ENCODE results near the gene OXER1. TPM values are rescaled to one million over a fixed set of nuclear protein-coding genes. Genes with fewer than 3 reads are reported as not detected.

Gene OXER1
- total RNA-seq, 2 donors from 2014 or later: 4.7 to 6.9 TPM

DNA sequence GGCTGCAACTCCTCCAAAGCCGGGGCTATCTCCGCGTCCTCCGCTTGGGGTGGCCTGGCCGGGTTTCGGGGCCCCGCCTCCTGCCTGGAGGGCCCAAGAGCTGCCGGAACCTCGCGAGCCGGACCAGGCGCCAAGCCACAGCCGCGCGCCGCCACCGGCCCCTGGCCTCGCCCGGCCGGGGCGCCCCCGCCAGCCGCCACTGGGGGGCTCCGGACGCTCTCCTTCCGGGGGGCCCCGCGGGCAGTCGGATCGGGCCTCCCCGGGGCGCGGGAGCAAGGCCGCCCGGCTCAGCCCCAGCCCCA, 45.8 kb upstream of the OXER1 start:
- no peaks in the 10 kb centered on the region for H3K36me3 ChIP-seq (replicated peaks in 1 of 2; ENCODE audit: insufficient read depth in 1 of 2, low read depth in 2 of 2)

DNA sequence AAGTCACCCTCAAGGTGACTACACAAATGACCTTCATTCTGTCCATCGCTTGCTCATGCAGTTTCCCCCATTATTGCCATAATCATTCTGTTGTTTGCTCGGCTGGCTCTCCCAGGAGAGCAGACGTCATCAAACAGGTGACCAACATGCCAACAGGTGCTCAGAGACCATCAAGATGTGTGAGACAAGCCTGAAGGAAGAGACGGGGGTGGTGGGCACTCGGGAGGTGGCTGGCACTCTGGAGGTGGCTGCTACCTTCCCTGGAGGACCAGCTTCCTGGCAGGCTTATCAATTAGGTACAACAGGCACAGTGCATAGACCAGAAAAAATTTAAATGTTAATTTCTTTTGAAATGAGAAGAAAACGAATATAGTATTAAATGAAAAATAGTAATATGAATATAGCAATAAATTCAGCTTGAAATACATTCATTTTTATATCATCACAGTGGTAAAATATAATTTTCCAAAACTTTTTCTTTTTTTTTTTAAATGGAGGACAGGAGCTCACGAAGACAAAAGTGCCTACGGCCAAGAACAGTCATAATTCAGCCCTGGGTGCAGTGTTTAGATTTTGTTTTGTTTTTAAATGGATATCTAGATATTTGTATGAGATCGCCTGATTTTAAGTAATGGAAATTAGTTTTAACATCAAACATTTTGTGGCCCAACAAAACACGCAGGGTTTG, 45.3 kb upstream of the OXER1 start:
- WGBS, 2 donors: 12 to 13% methylated on average over 10 of the region's 10 CpGs
- intact Hi-C loops (cut with DNase I): no loop called here

More for the DNA sequence above, 45.8 kb upstream of the OXER1 start:
- DNase-seq: peak; percentile 85 to 88 (median 86)
- H3K4me1 ChIP-seq: peaks cover 23% of the 10 kb centered on the region
- no peaks in the 10 kb centered on the region for H3K27me3 ChIP-seq
- TF ChIP-seq POLR2A (IDR thresholded peaks at IDR 0.05): no peak
- TF ChIP-seq, protein P1, sequence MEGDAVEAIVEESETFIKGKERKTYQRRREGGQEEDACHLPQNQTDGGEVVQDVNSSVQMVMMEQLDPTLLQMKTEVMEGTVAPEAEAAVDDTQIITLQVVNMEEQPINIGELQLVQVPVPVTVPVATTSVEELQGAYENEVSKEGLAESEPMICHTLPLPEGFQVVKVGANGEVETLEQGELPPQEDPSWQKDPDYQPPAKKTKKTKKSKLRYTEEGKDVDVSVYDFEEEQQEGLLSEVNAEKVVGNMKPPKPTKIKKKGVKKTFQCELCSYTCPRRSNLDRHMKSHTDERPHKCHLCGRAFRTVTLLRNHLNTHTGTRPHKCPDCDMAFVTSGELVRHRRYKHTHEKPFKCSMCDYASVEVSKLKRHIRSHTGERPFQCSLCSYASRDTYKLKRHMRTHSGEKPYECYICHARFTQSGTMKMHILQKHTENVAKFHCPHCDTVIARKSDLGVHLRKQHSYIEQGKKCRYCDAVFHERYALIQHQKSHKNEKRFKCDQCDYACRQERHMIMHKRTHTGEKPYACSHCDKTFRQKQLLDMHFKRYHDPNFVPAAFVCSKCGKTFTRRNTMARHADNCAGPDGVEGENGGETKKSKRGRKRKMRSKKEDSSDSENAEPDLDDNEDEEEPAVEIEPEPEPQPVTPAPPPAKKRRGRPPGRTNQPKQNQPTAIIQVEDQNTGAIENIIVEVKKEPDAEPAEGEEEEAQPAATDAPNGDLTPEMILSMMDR (IDR thresholded peaks at IDR 0.05): peak in 4 of 7 experiments; percentile 8 to 52 (median 40)
- peak overlapping the region in 1 of 2 donors; percentile 13 for H3K4me3 ChIP-seq
- H3K9me3 ChIP-seq: no peaks in the 10 kb centered on the region
- 0% methylated on average over 4 to 16 of the region's 35 CpGs for WGBS, 2 donors
- intact Hi-C loops (cut with DNase I): no loop called here
- peak; percentile 76 for ATAC-seq
- peak overlapping the region; percentile 96 to 99 (median 98) for H3K27ac ChIP-seq

DNA sequence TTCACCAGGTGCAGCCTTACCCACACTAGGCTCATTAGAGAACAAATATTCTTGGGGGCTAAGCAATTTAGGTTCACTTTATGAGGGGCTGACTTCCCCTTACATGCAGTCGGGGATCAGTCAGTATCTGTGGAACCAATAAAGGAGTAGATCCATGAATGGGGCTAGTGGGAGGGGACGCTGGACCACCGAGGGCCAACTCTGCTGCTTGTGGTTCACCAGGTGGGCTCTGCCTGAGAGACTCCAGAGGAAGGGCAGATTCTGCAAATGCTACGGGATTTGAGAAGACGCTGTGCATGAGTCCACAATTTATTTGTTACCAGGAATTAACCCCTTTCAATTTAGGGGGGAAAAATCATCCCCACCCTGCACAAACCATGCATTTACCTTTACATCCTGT, 44.4 kb upstream of the OXER1 start:
- WGBS, 2 donors: 86 to 94% methylated on average over 5 of the region's 5 CpGs
- Histone ChIP-seq H3K4me1 (peaks cover 23% of the 10 kb centered on the region), H3K36me3 (replicated peaks in 1 of 2; ENCODE audit: insufficient read depth in 1 of 2, low read depth in 2 of 2) (no peaks in the 10 kb centered on the region), H3K9me3 (no peaks in the 10 kb centered on the region), H3K4me3 (no peak overlapping the region), H3K27ac (peak overlapping the region in 3 of 4 donors; percentile 98 to 99 (median 98)), H3K27me3 (no peaks in the 10 kb centered on the region)
- no peak for DNase-seq
- ATAC-seq: no peak
- intact Hi-C loops (cut with DNase I): no loop called here
- TF ChIP-seq POLR2A (IDR thresholded peaks at IDR 0.05): no peak
- TF ChIP-seq, protein P1 (IDR thresholded peaks at IDR 0.05): no peak

More for the DNA sequence above, 45.3 kb upstream of the OXER1 start:
- TF ChIP-seq POLR2A (IDR thresholded peaks at IDR 0.05): peak in 2 of 3 donors; percentile 26 to 36
- TF ChIP-seq, protein P1 (IDR thresholded peaks at IDR 0.05): peak in 1 of 7 experiments; percentile 36
- peak; percentile 50 to 82 (median 68) for DNase-seq
- peak; percentile 8 for ATAC-seq
- Histone ChIP-seq H3K36me3 (replicated peaks in 1 of 2; ENCODE audit: insufficient read depth in 1 of 2, low read depth in 2 of 2) (no peaks in the 10 kb centered on the region), H3K4me3 (peak overlapping the region in 1 of 2 donors; percentile 13), H3K4me1 (peaks cover 23% of the 10 kb centered on the region), H3K27ac (peak overlapping the region; percentile 96 to 99 (median 98)), H3K9me3 (no peaks in the 10 kb centered on the region), H3K27me3 (no peaks in the 10 kb centered on the region)

DNA sequence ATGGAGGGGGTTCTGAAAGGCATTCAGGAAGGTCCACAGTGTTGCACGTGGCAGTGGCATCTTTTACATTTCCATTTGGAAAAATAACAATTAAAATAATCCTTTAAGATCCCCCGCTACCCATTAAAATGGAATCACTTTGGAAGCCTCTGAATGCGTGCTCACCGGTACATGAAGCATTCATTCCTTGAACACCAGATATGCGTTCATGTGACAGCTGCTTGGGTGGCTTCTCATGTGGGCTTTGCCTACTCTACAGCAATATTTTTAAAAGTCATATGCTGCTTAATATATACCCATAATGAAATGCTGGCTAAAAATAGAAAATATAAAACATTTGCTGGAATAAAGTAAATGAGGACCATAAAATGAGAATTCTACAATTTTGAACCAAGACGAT, 42.9 kb upstream of the OXER1 start:
- DNase-seq (no peak), ATAC-seq (no peak)
- intact Hi-C loops (cut with DNase I): no loop called here
- H3K9me3 ChIP-seq: no peaks in the 10 kb centered on the region
- peaks cover 23% of the 10 kb centered on the region for H3K4me1 ChIP-seq
- no peak overlapping the region for H3K27ac ChIP-seq
- H3K4me3 ChIP-seq: no peak overlapping the region
- 87 to 91% methylated on average over 6 of the region's 6 CpGs for WGBS, 2 donors
- TF ChIP-seq POLR2A (IDR thresholded peaks at IDR 0.05): no peak
- TF ChIP-seq, protein P1 (IDR thresholded peaks at IDR 0.05): no peak
- H3K36me3 ChIP-seq (replicated peaks in 1 of 2; ENCODE audit: insufficient read depth in 1 of 2, low read depth in 2 of 2): no peaks in the 10 kb centered on the region
- no peaks in the 10 kb centered on the region for H3K27me3 ChIP-seq

DNA sequence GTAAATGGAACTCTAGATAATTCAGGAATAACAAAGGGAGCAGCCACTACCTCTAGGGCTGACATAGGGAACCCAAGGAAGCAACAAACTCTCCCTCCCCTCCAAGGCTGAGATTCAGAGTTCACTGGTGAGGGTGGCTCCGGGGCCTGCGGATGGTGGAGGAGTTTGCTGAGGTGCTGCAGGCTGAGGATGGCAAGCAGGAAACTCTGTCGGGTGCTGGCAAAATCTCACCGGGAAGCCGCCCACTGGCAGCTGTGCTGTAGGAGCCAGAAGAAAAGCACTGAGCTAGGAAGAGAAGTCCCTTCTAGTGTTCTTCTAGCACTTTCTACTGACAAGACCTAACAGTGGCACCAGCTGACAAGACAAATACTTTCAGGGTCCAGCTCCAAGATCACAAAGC, 41.0 kb upstream of the OXER1 start:
- intact Hi-C loops (cut with DNase I): no loop called here
- Histone ChIP-seq H3K9me3 (no peaks in the 10 kb centered on the region), H3K36me3 (replicated peaks in 1 of 2; ENCODE audit: insufficient read depth in 1 of 2, low read depth in 2 of 2) (no peaks in the 10 kb centered on the region), H3K4me3 (no peak overlapping the region), H3K27me3 (no peaks in the 10 kb centered on the region), H3K4me1 (peaks cover 13% of the 10 kb centered on the region), H3K27ac (no peak overlapping the region)
- ATAC-seq (no peak), DNase-seq (no peak)
- no peak for TF ChIP-seq POLR2A (IDR thresholded peaks at IDR 0.05)
- TF ChIP-seq, protein P1 (IDR thresholded peaks at IDR 0.05): no peak
- 77 to 88% methylated on average over 5 of the region's 5 CpGs for WGBS, 2 donors
